ENCODE data around the gene PCDHGB3.

The PCDHGB3 gene

GRCh38 chr5:141349917-141350619 is 20.0 kb upstream of the PCDHGB3 start, which contains the start of gene PCDHGB1:
PCDHGB1 (plus strand) TSS chr5:141350099; CDS start chr5:141350261, 162 bp downstream.
- Histone ChIP-seq H2AFZ (ENCODE audit: low read length) (peak within 1 kb of the TSS; percentile 88; the same call in 1 of the 2 replicates), H3K4me3 (ENCODE audit: low read depth, low read length, poor library complexity, severe bottlenecking) (peak within 1 kb of the TSS; percentile 80), H3K4me1 (ENCODE audit: insufficient read depth, low read length, severe bottlenecking) (peaks cover 6% of the 10 kb centered on the region), H4K20me1 (ENCODE audit: insufficient read depth, low read length) (no peaks in the 10 kb centered on the region), H3K9me2 (ENCODE audit: low read depth, low read length) (no peaks in the 10 kb centered on the region), H3K9me3 (ENCODE audit: low read length) (peaks cover 14% of the 10 kb centered on the region), H3K9ac (ENCODE audit: low read length) (peak within 1 kb of the TSS; percentile 79), H3F3A (ENCODE audit: insufficient read depth, low read length) (no peaks in the 10 kb centered on the region), H3K79me2 (ENCODE audit: insufficient read depth, low read length) (no peaks in the 10 kb centered on the region), H3K27me3 (ENCODE audit: insufficient read depth, low read length) (no peaks in the 10 kb centered on the region), H3K4me2 (ENCODE audit: low read length) (peak within 1 kb of the TSS; percentile 77), H3K36me3 (ENCODE audit: insufficient read depth, low read length) (peaks cover 16% of the 10 kb centered on the region), H3K27ac (ENCODE audit: low read depth, low read length, poor library complexity, severe bottlenecking) (no peak within 1 kb of the TSS)
- TF ChIP-seq EZH2 (IDR thresholded peaks at IDR 0.05; ENCODE audit: borderline replicate concordance, low read length) = no peak
- TF ChIP-seq CTCF (IDR thresholded peaks at IDR 0.05; ENCODE audit: low read length) = peak; percentile 78

GRCh38 chr5:141351591-141351990 is 18.5 kb upstream of the PCDHGB3 start:
- Histone ChIP-seq H4K20me1 (ENCODE audit: insufficient read depth, low read length) (no peaks in the 10 kb centered on the region), H3K4me3 (ENCODE audit: low read depth, low read length, poor library complexity, severe bottlenecking) (no peak overlapping the region), H3K9me3 (ENCODE audit: low read length) (peaks cover 23% of the 10 kb centered on the region), H3F3A (ENCODE audit: insufficient read depth, low read length) (no peaks in the 10 kb centered on the region), H3K9ac (ENCODE audit: low read length) (no peak overlapping the region), H3K79me2 (ENCODE audit: insufficient read depth, low read length) (no peaks in the 10 kb centered on the region), H3K36me3 (ENCODE audit: insufficient read depth, low read length) (peaks cover 23% of the 10 kb centered on the region), H3K27ac (ENCODE audit: low read depth, low read length, poor library complexity, severe bottlenecking) (no peak overlapping the region), H3K4me2 (ENCODE audit: low read length) (no peak overlapping the region), H3K9me2 (ENCODE audit: low read depth, low read length) (no peaks in the 10 kb centered on the region), H3K4me1 (ENCODE audit: insufficient read depth, low read length, severe bottlenecking) (peaks cover 6% of the 10 kb centered on the region), H2AFZ (ENCODE audit: low read length) (no peak overlapping the region), H3K27me3 (ENCODE audit: insufficient read depth, low read length) (no peaks in the 10 kb centered on the region)
- no peak for TF ChIP-seq CTCF (IDR thresholded peaks at IDR 0.05; ENCODE audit: low read length)
- TF ChIP-seq EZH2 (IDR thresholded peaks at IDR 0.05; ENCODE audit: borderline replicate concordance, low read length) = no peak

- Histone ChIP-seq H3K9ac (ENCODE audit: low read length) (no peak within 1 kb of the TSS), H3K4me1 (ENCODE audit: insufficient read depth, low read length, severe bottlenecking) (peaks cover 6% of the 10 kb centered on the region), H3K4me3 (ENCODE audit: low read depth, low read length, poor library complexity, severe bottlenecking) (peak within 1 kb of the TSS; percentile 47), H3K79me2 (ENCODE audit: insufficient read depth, low read length) (no peaks in the 10 kb centered on the region), H3K9me3 (ENCODE audit: low read length) (peaks cover 38% of the 10 kb centered on the region), H3K4me2 (ENCODE audit: low read length) (peak within 1 kb of the TSS; percentile 33; the same call in 1 of the 2 replicates), H3K36me3 (ENCODE audit: insufficient read depth, low read length) (peaks cover 23% of the 10 kb centered on the region), H2AFZ (ENCODE audit: low read length) (no peak within 1 kb of the TSS), H4K20me1 (ENCODE audit: insufficient read depth, low read length) (no peaks in the 10 kb centered on the region), H3F3A (ENCODE audit: insufficient read depth, low read length) (no peaks in the 10 kb centered on the region), H3K27me3 (ENCODE audit: insufficient read depth, low read length) (no peaks in the 10 kb centered on the region), H3K9me2 (ENCODE audit: low read depth, low read length) (no peaks in the 10 kb centered on the region), H3K27ac (ENCODE audit: low read depth, low read length, poor library complexity, severe bottlenecking) (no peak within 1 kb of the TSS)
- no peak for TF ChIP-seq EZH2 (IDR thresholded peaks at IDR 0.05; ENCODE audit: borderline replicate concordance, low read length)
- TF ChIP-seq CTCF (IDR thresholded peaks at IDR 0.05; ENCODE audit: low read length) = peak; percentile 48
Measured at GRCh38 chr5:141354900-141355469, 15.1 kb upstream of the PCDHGB3 start, which contains the start of gene PCDHGA4. PCDHGA4 (plus strand) TSS chr5:141355021; CDS start chr5:141355108, 87 bp downstream.
